Stimulated activated CD4-positive, alpha-beta T cell treated with anti-CD3 and anti-CD28 coated beads, Interleukin-4, amount 100 ng/mL, for 48 hours (primary cell): ENCODE measurements around the gene SUPT3H.

ENCODE experiments used
- DNase-seq, 2 donors: peaks; one replicate each; pipeline ENCODE4 v3.0.0-alpha.2; 2020; ENCODE audit warnings: low read depth in 2 of 2

SUPT3H gene

DNA sequence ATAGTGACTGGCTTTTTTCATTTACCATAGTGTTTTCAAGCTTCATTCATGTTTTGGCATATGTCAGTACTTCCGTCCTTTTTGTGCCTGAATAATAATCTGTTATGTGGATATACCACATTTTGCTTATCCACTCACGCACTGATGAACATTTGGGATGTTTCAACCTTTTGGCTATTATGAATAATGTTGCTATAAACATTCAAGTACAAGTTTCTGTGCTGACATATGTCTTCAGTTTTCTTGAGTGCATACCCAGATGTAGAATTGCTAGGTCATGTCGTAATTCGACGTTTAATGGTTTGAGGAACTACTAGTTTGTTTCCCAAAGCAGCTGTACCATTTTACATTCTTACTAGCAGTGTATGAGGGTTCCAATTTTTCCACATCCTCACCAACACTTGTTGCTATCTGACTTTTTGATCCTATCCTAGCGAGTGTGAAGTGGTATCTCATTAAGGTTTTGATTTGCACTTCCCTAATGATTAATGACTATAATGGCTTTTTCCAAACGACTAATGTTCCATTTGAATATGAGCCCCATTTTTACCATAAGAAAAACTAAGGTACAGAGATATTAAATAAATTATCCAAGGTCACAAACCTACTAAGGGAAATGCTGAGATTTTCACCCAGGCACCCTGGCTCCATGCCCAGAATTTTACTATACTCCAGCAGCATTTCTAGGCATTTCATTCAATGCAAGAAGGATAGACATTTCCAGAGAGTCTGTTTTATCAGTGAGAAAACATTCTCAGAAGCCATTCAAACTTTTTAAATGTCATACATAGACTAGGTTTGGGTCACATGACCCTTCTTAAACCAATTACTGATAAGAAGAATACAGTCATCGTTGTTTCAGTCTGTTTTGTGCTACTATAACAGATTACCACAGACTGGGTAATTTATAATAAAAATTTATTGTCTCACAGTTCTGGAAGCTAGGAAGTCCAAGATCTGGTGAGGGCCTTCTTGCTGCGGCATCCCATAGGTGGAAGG, 120.7 kb downstream of the SUPT3H start:
- no peak for DNase-seq

DNA sequence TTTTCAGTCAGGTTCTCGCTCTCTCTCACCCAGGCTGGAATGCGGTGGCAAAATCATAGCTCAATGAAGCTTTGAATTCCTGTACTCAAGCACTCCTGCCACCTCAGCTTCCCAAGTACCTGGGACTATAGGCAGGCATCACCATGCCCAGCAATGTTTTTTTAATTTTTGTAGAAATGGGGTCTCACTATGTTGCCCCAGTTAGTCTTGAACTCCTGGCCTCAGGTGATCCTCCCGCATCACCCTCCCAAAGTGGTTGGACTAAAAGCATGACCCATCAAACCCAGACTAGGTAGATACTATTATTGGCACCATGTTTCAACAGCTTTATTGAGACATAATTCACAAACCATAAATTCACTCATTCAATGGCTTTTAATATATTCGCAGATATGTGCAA, 122.3 kb downstream of the SUPT3H start:
- DNase-seq: no peak

DNA sequence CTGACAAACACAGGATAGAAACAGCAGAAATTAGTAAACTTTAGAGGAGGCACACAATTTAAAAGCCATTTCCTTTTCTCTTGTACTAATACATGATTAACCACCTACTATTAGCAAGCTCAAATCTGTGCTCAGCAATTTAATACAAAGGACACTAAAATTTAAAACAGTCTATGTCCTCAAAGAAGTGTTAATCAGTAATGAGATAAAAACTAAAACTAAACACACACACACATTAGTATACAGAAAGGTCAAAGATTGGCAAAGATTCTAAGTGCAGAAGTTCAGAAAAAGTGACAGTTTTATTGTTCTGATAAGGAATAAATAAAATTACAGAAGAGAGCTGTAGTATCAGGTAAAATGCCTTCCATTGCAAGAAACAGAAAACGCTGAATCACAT, 123.5 kb downstream of the SUPT3H start:
- DNase-seq: no peak

GRCh38 chr6:45253453-45253852, 124.3 kb downstream of the SUPT3H start:
- no peak for DNase-seq

DNA sequence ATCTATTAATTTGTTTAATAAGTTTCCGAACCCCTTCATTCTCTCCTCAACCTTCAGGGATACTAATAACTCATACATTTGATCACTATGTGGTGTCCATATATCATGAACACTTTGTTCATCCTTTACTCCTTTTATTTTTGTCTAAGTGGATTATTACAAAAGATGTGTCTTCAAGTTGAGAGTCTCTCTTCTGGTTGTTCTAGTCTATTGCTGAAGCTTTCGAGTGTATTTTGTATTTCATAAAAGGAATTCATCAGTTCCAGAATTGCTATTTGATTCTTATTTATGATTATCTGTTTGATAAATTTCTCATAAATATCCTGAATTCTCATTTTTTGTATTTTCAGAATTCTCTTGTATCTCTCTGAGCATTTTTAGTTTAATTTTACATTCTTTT, 146.1 kb downstream of the SUPT3H start:
- no peak for DNase-seq

GRCh38 chr6:45229416-45229815, 148.3 kb downstream of the SUPT3H start:
- no peak for DNase-seq

GRCh38 chr6:45226081-45226480, 151.7 kb downstream of the SUPT3H start:
- no peak for DNase-seq

GRCh38 chr6:45222380-45222779, 155.4 kb downstream of the SUPT3H start:
- DNase-seq: no peak

- DNase-seq: no peak
These were observed 162.0 kb downstream of the SUPT3H start for GRCh38 chr6:45215759-45216158.

DNA sequence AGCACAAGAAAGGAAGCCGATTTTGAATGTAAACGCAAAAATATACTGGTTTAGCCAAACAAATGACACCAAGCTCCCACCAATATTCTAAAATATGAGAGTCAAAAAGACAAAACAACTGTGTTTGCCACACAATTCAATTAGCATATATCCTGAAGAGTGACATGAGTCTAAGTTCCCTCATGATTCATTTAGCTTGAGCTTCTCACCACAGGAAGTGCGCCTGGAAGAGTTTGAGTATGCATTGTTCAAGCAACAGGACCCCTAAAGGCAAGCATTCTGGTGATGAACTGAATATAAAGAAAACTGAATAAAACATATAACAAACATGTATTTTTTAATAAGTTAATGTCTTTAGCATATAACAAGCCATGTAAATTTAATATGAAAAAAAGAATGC, 164.8 kb downstream of the SUPT3H start:
- no peak for DNase-seq

GRCh38 chr6:45209762-45210161, 168.0 kb downstream of the SUPT3H start:
- no peak for DNase-seq

GRCh38 chr6:45206793-45207492, 170.8 kb downstream of the SUPT3H start:
- no peak for DNase-seq

- DNase-seq: no peak
These were observed 176.2 kb downstream of the SUPT3H start for GRCh38 chr6:45201484-45201883.

DNA sequence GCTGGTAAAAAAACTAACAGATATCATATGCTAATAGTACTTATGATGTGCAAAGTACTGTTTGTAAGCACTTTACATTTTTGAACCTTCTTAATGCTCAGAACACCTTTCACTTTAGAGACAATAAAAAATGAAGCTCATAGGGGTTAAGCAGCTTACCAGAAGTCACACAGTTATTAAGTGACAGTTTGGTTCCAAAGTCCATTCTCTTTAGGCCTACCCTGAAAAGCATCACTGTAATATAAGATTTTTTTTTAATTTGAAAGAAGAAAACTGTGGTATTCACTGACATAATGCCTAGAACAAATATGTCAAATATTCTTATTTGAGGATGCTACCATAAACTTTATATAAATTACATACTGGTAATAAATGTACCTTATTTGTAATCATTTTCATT, 177.2 kb downstream of the SUPT3H start:
- no peak for DNase-seq

- no peak for DNase-seq
These were observed 178.2 kb downstream of the SUPT3H start for GRCh38 chr6:45199554-45199953.

- no peak for DNase-seq
These were observed 181.6 kb downstream of the SUPT3H start for GRCh38 chr6:45196121-45196520.

DNA sequence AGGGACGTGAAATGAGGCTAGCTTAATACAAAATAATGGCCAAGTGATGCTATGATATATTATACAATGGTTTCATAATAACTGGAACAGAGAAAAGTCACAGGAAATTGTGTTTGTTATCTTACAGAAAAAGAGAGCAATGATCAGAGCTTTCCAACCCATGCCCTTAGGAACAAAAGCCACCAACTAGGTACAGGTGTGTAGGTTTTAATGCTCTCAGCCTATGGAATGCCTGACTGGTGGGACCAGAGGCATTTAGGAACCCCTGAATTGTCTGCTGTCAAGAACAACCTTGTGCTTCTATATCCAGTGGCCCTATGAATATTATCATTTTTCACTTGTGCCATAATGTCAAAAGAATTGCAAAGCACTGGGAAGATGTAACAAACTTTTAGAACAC, 182.6 kb downstream of the SUPT3H start:
- DNase-seq: no peak

- no peak for DNase-seq
These were observed 185.2 kb downstream of the SUPT3H start for GRCh38 chr6:45192556-45192955.

- no peak for DNase-seq
These were observed 186.3 kb downstream of the SUPT3H start for GRCh38 chr6:45191414-45191813.

DNA sequence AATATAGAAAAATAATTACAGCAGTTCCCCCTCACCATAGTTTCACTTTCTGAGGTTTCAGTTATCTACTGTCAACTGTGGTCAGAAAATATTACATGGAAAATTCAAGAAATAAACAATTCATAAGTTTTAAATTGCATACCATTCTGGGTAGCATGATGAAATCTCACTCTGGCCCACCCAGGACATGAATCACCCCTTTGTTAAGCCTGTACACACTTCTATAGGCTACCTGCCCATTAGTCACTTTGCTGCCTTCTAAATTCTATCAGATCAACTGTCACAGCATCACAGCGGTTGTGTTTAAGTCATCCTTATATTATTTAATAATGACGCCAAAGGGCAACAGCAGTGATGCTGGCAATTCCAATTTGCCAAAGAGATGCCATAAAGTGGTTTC, 189.9 kb downstream of the SUPT3H start:
- DNase-seq: no peak

DNA sequence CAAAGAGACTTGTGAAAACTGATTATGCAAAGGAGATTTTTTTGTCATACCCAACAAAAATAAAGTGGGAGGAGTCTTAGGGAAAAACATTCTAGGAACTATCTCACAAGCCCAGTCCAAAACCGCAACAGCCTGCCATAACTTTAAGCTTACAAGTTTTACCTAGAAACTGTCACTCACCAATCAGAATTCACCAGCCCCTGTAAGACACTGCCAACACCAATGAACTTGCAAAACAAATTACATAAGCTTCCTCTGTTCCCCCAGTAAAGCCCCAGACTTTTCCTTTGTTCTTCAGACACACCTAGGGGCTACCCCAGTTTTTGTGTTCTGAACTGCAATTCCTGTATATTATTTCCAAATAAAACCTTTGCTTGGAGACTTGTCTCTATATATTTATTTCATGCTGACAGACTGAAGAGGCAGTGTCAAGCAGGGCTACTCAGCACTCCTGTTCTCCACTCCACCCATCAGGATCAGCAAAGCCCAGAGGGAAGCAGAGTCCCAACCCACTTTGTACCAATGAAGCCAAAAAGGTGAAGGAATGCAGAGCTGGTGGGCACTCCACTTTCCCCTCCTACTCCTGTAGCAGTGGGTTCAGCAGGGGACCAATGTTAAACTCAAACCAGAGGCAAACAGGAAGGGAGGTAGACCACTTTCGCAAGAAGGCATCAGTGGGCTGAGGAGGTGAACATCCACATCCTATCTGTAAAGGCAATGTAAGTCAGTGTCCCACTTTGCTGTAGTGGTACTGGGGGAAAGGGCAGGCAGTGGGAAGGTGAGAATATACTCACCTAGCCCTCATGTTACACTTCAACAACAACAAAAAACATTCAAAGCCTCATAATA, 192.1 kb downstream of the SUPT3H start:
- no peak for DNase-seq

DNA sequence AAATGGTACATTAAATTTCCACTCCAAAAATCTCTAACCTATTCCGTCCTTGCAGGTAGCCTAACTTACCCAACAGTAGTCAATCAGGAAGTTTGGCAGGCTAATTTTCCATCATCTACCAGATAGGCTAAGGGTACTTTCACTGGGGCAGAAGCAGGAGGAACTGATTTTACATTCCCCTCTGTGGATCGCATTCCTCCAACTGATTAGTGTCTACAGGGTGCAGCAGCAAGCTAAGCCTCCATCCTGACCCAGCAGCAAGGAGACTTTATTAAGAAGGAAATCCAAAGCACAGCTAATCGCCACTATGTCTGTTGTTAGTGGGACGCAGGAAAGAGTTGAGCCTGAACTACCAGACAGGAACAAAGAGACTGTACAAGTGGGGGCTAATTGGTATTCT, 192.8 kb downstream of the SUPT3H start:
- no peak for DNase-seq
